GM21576 (cell line): ENCODE data around the gene STMN3.
"Not testable (repeated sequence)": the region's sequence is repeated elsewhere in the genome, so short reads cannot be mapped to it uniquely, and the experiment has no call there.

ENCODE experiments used
- ATAC-seq: cut with Tn5 transposase; IDR thresholded peaks from one replicate; pipeline ENCODE4 v1.9.1; 2021; ENCODE audit warnings: mild to moderate bottlenecking, moderate library complexity; ENCODE audit not compliant: unreplicated experiment

STMN3 gene

GRCh38 chr20:63617876-63618265 lies 35.4 kb downstream of the STMN3 start:
- ATAC-seq: no peak

- ATAC-seq: no peak
Measured at GRCh38 chr20:63617092-63617875, 35.9 kb downstream of the STMN3 start.

GRCh38 chr20:63613863-63614594 lies 39.2 kb downstream of the STMN3 start:
- ATAC-seq: not testable (repeated sequence)

GRCh38 chr20:63612276-63612931 lies 40.8 kb downstream of the STMN3 start:
- ATAC-seq: no peak

GRCh38 chr20:63611646-63612045 lies 41.6 kb downstream of the STMN3 start:
- ATAC-seq: no peak

GRCh38 chr20:63610581-63611435 lies 42.4 kb downstream of the STMN3 start:
- ATAC-seq: no peak

- ATAC-seq: no peak
Measured at GRCh38 chr20:63606686-63607085, 46.5 kb downstream of the STMN3 start.

GRCh38 chr20:63602321-63602720 lies 50.9 kb downstream of the STMN3 start:
- no peak for ATAC-seq

GRCh38 chr20:63601679-63602078 lies 51.5 kb downstream of the STMN3 start:
- not testable (repeated sequence) for ATAC-seq

GRCh38 chr20:63599396-63600050 lies 53.7 kb downstream of the STMN3 start:
- ATAC-seq: no peak

- no peak for ATAC-seq
Measured at GRCh38 chr20:63598479-63599395, 54.5 kb downstream of the STMN3 start.

- ATAC-seq: no peak
Measured at GRCh38 chr20:63597651-63598478, 55.4 kb downstream of the STMN3 start.

GRCh38 chr20:63596423-63596822 lies 56.8 kb downstream of the STMN3 start:
- no peak for ATAC-seq

GRCh38 chr20:63595416-63596127 lies 57.7 kb downstream of the STMN3 start:
- ATAC-seq: no peak

- no peak for ATAC-seq
Measured at GRCh38 chr20:63594043-63594561, 59.1 kb downstream of the STMN3 start.

- ATAC-seq: no peak
Measured at GRCh38 chr20:63592661-63593060, 60.6 kb downstream of the STMN3 start.

- no peak for ATAC-seq
Measured at GRCh38 chr20:63591786-63592355, 61.4 kb downstream of the STMN3 start.
